ENCODE results near the gene TRAF6.
"Not testable (repeated sequence)": the region's sequence is repeated elsewhere in the genome, so short reads cannot be mapped to it uniquely, and the experiment has no call there.

TRAF6 gene

GRCh38 chr11:36492724-36493304, 17.3 kb downstream of the TRAF6 start:
- DNase-seq: no peak

GRCh38 chr11:36490026-36490806, 19.9 kb downstream of the TRAF6 start:
- DNase-seq: no peak

GRCh38 chr11:36488096-36488495, 22.0 kb downstream of the TRAF6 start:
- DNase-seq: no peak

- no peak for DNase-seq
Observed at GRCh38 chr11:36487619-36488018, 22.5 kb downstream of the TRAF6 start.

GRCh38 chr11:36485298-36486002, 24.6 kb downstream of the TRAF6 start:
- DNase-seq: no peak

- DNase-seq: not testable (repeated sequence)
Observed at GRCh38 chr11:36483042-36483441, 27.0 kb downstream of the TRAF6 start.

GRCh38 chr11:36480833-36481232, 29.2 kb downstream of the TRAF6 start:
- no peak for DNase-seq

GRCh38 chr11:36478700-36479329, 31.3 kb downstream of the TRAF6 start:
- DNase-seq: no peak

- DNase-seq: no peak
Observed at GRCh38 chr11:36475192-36475591, 34.9 kb downstream of the TRAF6 start.

- no peak for DNase-seq
Observed at GRCh38 chr11:36471577-36471976, 38.5 kb downstream of the TRAF6 start.

GRCh38 chr11:36469881-36470802, 39.9 kb downstream of the TRAF6 start:
- no peak for DNase-seq

- DNase-seq: no peak
Observed at GRCh38 chr11:36469063-36469462, 41.0 kb downstream of the TRAF6 start.

GRCh38 chr11:36467916-36468315, 42.2 kb downstream of the TRAF6 start:
- no peak for DNase-seq

GRCh38 chr11:36467012-36467411, 43.1 kb downstream of the TRAF6 start:
- DNase-seq: no peak

- DNase-seq: no peak
Observed at GRCh38 chr11:36465449-36466163, 44.5 kb downstream of the TRAF6 start.

- no peak for DNase-seq
Observed at GRCh38 chr11:36464720-36465119, 45.4 kb downstream of the TRAF6 start.

- DNase-seq: no peak
Observed at GRCh38 chr11:36463781-36464180, 46.3 kb downstream of the TRAF6 start.

GRCh38 chr11:36462321-36462720, 47.8 kb downstream of the TRAF6 start:
- no peak for DNase-seq

GRCh38 chr11:36460220-36460619, 49.9 kb downstream of the TRAF6 start:
- DNase-seq: no peak

- DNase-seq: no peak
Observed at GRCh38 chr11:36459046-36459445, 51.0 kb downstream of the TRAF6 start.

- DNase-seq: no peak
Observed at GRCh38 chr11:36458129-36458915, 51.8 kb downstream of the TRAF6 start.

Measured in left hindlimb (tissue), 1 donor.